SK-N-SH treated with all-trans-retinoic acid at 6 μM for 48 hours (cell line): ENCODE measurements around the gene TMC2.

Experiments used
- ATAC-seq: fragments of 200-7000 bp; cut with Tn5 transposase; 3 replicates; pipeline ENCODE4 v1.9.1; 2020; ENCODE audit warnings: mild to moderate bottlenecking, moderate library complexity
- ESRRG ChIP-seq: fragments of 250-450 bp; sonication (Bioruptor Pico); IDR thresholded peaks from 2 replicates; pipeline ENCODE4 v1.6.1; 2021; ENCODE audit warnings: mild to moderate bottlenecking

The TMC2 gene

GRCh38 chr20:2691127-2691526 lies 154.8 kb downstream of the TMC2 start:
- TF ChIP-seq ESRRG: no peak
- no peak for ATAC-seq
